ENCODE results near the gene RPLP2. TPM values are rescaled to one million over a fixed set of nuclear protein-coding genes. Genes with fewer than 3 reads are reported as not detected.

The RPLP2 gene
- total and polyA plus RNA-seq, 4 donors = 441 to 2,648 (median 1,513) TPM

GRCh38 chr11:819943-820649, 10.3 kb downstream of the RPLP2 start:
- Histone ChIP-seq H3K27ac (ENCODE audit: low read depth in 1 of 2, low read length in 1 of 2) (peak overlapping the region; percentile 94 to 95), H3K4me3 (peak overlapping the region; percentile 85), H3K4me1 (ENCODE audit: control insufficient read depth in 5 of 5, insufficient read depth in 5 of 5, low read length in 5 of 5) (peaks cover 4 to 25% (median 5%) of the 10 kb centered on the region in 5 donors), H3K36me3 (ENCODE audit: control insufficient read depth in 4 of 4, insufficient read depth in 4 of 4, low read length in 4 of 4) (peaks cover 0 to 37% (median 2%) of the 10 kb centered on the region in 4 donors), H3K9me3 (ENCODE audit: control insufficient read depth in 4 of 4, insufficient read depth in 3 of 4, low read length in 3 of 4) (peaks cover 0 to 3% (median 0%) of the 10 kb centered on the region in 4 donors), H3K9ac (ENCODE audit: insufficient read depth in 1 of 2, low read length in 2 of 2) (peak overlapping the region in 1 of 2 donors; percentile 37), H3K27me3 (ENCODE audit: control insufficient read depth in 3 of 3, insufficient read depth in 3 of 3, low read length in 2 of 3) (no peaks in the 10 kb centered on the region)
- peak; percentile 50 for ATAC-seq (ENCODE audit: insufficient read depth, low FRiP score)
- DNase-seq = peak; percentile 57 to 76 (median 75)
- 2 to 5% methylated on average over 38 to 47 of the region's 47 CpGs for WGBS, 2 donors
- TF ChIP-seq, protein P1, sequence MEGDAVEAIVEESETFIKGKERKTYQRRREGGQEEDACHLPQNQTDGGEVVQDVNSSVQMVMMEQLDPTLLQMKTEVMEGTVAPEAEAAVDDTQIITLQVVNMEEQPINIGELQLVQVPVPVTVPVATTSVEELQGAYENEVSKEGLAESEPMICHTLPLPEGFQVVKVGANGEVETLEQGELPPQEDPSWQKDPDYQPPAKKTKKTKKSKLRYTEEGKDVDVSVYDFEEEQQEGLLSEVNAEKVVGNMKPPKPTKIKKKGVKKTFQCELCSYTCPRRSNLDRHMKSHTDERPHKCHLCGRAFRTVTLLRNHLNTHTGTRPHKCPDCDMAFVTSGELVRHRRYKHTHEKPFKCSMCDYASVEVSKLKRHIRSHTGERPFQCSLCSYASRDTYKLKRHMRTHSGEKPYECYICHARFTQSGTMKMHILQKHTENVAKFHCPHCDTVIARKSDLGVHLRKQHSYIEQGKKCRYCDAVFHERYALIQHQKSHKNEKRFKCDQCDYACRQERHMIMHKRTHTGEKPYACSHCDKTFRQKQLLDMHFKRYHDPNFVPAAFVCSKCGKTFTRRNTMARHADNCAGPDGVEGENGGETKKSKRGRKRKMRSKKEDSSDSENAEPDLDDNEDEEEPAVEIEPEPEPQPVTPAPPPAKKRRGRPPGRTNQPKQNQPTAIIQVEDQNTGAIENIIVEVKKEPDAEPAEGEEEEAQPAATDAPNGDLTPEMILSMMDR (IDR thresholded peaks at IDR 0.05; ENCODE audit: control extremely low read depth, extremely low read depth) = no peak

DNA sequence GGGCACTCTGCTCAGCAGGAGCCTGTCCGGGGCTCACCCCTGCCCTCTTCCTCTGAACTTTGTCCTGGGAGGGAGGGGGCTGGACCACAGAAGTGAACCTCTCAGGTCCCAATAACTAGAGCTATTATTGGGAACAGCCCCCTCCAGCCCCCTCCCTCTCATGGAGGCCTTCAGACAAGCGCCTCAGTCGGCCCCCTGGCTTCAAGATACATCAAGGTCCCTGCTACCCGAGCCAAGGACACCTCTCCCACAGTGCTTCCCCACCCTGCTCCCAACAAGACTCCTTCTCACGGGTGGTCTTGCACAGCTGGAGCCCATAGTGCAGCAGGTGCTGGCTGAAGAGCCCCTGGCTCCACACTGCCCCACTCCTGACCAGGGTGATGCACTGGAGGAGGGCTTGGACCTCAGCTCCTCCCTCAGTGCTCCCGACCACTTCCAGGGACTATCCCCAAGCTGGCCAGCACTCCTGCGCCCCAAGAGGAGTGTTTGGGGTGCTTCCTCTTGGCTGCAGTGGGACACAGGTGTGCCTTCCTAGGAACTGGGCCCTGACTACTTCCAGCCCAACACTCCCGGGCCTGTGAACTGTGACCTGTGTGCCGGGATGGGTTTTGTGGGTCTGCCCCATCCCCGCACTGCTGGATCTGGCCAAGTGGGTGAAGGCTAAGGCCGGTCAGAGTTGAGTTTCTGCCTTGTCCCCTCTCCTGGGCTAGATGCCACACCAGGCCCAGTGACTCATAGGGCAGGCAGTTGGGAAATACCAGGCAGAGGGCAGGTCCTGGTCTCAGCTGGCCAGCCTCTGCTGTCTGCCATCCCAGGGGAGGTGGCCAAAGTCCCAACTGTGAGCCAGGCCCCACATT, 11.1 kb downstream of the RPLP2 start:
- H3K9ac ChIP-seq (ENCODE audit: insufficient read depth in 1 of 2, low read length in 2 of 2) = peak overlapping the region in 1 of 2 donors; percentile 37
- H3K27ac ChIP-seq (ENCODE audit: low read depth in 1 of 2, low read length in 1 of 2) = peak overlapping the region; percentile 94 to 95
- TF ChIP-seq, protein P1 (IDR thresholded peaks at IDR 0.05; ENCODE audit: control extremely low read depth, extremely low read depth) = no peak
- H3K36me3 ChIP-seq (ENCODE audit: control insufficient read depth in 4 of 4, insufficient read depth in 4 of 4, low read length in 4 of 4) = peaks cover 0 to 36% (median 2%) of the 10 kb centered on the region in 4 donors
- WGBS, 2 donors = 47 to 49% methylated on average over 10 to 11 of the region's 11 CpGs
- H3K4me1 ChIP-seq (ENCODE audit: control insufficient read depth in 5 of 5, insufficient read depth in 5 of 5, low read length in 5 of 5) = peaks cover 4 to 25% (median 13%) of the 10 kb centered on the region in 5 donors
- ATAC-seq (ENCODE audit: insufficient read depth, low FRiP score) (peak; percentile 36), DNase-seq (no peak)
- no peak overlapping the region for H3K4me3 ChIP-seq
- H3K27me3 ChIP-seq (ENCODE audit: control insufficient read depth in 3 of 3, insufficient read depth in 3 of 3, low read length in 2 of 3) = peaks cover 0 to 3% (median 0%) of the 10 kb centered on the region in 3 donors
- H3K9me3 ChIP-seq (ENCODE audit: control insufficient read depth in 4 of 4, insufficient read depth in 3 of 4, low read length in 3 of 4) = peaks cover 0 to 3% (median 0%) of the 10 kb centered on the region in 4 donors

GRCh38 chr11:821512-822371, 12.0 kb downstream of the RPLP2 start:
- H3K36me3 ChIP-seq (ENCODE audit: control insufficient read depth in 4 of 4, insufficient read depth in 4 of 4, low read length in 4 of 4) = peaks cover 0 to 33% (median 2%) of the 10 kb centered on the region in 4 donors
- H3K9me3 ChIP-seq (ENCODE audit: control insufficient read depth in 4 of 4, insufficient read depth in 3 of 4, low read length in 3 of 4) = peaks cover 0 to 3% (median 0%) of the 10 kb centered on the region in 4 donors
- DNase-seq (no peak), ATAC-seq (ENCODE audit: insufficient read depth, low FRiP score) (no peak)
- H3K4me1 ChIP-seq (ENCODE audit: control insufficient read depth in 5 of 5, insufficient read depth in 5 of 5, low read length in 5 of 5) = peaks cover 4 to 31% (median 15%) of the 10 kb centered on the region in 5 donors
- no peak overlapping the region for H3K4me3 ChIP-seq
- 32 to 60% methylated on average over 22 of the region's 22 CpGs for WGBS, 2 donors
- TF ChIP-seq, protein P1 (IDR thresholded peaks at IDR 0.05; ENCODE audit: control extremely low read depth, extremely low read depth) = no peak
- no peak overlapping the region for H3K9ac ChIP-seq (ENCODE audit: insufficient read depth in 1 of 2, low read length in 2 of 2)
- H3K27me3 ChIP-seq (ENCODE audit: control insufficient read depth in 3 of 3, insufficient read depth in 3 of 3, low read length in 2 of 3) = peaks cover 0 to 7% (median 0%) of the 10 kb centered on the region in 3 donors
- H3K27ac ChIP-seq (ENCODE audit: low read depth in 1 of 2, low read length in 1 of 2) = peak overlapping the region; percentile 51 to 94

Data from lung (tissue), 12 donors.